H1 (cell line): Measurements from ENCODE around the gene KRTAP4-5. TPM values are rescaled to one million over a fixed set of nuclear protein-coding genes. Genes with fewer than 3 reads are reported as not detected.

Experiments used
- CTCF ChIA-PET: fragments of 300-600 bp; sonication (Branson Sonifier 250); formaldehyde crosslinking; loops from one replicate; lab custom pipeline; 2021; ENCODE audit not compliant: partially characterized antibody; lab: Charles Lee
- POLR2A ChIA-PET: fragments of 300-600 bp; sonication (Branson Sonifier 250); formaldehyde crosslinking; loops from one replicate; lab custom pipeline; 2021; ENCODE audit warnings: inconsistent platforms; ENCODE audit not compliant: partially characterized antibody; lab: Charles Lee
- DNase-seq, 2 experiments: peaks; one replicate each; pipeline versions ENCODE4 v3.0.0 to v3.0.0-alpha.2; 2010 to 2022; ENCODE audit warnings: low spot score in 2 of 2, low read depth in 1 of 2, mixed read lengths in 1 of 2
- FAIRE-seq: peaks from 2 replicates; lab custom pipeline; 2011; peaks lifted over from hg19 to GRCh38; lab: Jason Lieb, UNC
- H2AFZ ChIP-seq: 2 replicates; pipeline ENCODE4 v1.8.1; 2012; ENCODE audit warnings: low read length, inconsistent platforms
- H2AK5ac ChIP-seq: 2 replicates; pipeline ENCODE4 v1.6.1; 2013; ENCODE audit warnings: low read depth, low read length
- H2BK120ac ChIP-seq: replicated peaks from 2 replicates; pipeline ENCODE3; 2013; ENCODE audit warnings: low read depth, low read length, inconsistent platforms
- H2BK12ac ChIP-seq: 2 replicates; pipeline ENCODE4 v1.6.1; 2013; ENCODE audit warnings: low read depth, low read length
- H2BK15ac ChIP-seq: 2 replicates; pipeline ENCODE4 v1.6.1; 2013; ENCODE audit warnings: low read length
- H2BK20ac ChIP-seq: 2 replicates; pipeline ENCODE4 v1.6.1; 2013; ENCODE audit warnings: low read length
- H2BK5ac ChIP-seq: 2 replicates; pipeline ENCODE4 v1.6.1; 2013; ENCODE audit warnings: low read depth, low read length
- H3K14ac ChIP-seq: 2 replicates; pipeline ENCODE4 v1.6.1; 2013; ENCODE audit warnings: inconsistent platforms; ENCODE audit not compliant: insufficient read length
- H3K18ac ChIP-seq: 2 replicates; pipeline ENCODE4 v1.6.1; 2013; ENCODE audit warnings: low read length; ENCODE audit errors: extremely low read depth
- H3K23ac ChIP-seq: 2 replicates; pipeline ENCODE4 v1.6.1; 2013; ENCODE audit warnings: inconsistent platforms; ENCODE audit not compliant: insufficient read length
- H3K23me2 ChIP-seq: 2 replicates; pipeline ENCODE4 v1.6.1; 2013; ENCODE audit warnings: low read depth, low read length
- H3K27ac ChIP-seq: 2 replicates; pipeline ENCODE4 v1.6.1; 2011; ENCODE audit warnings: low read depth, low read length, inconsistent platforms
- H3K27me3 ChIP-seq, 4 experiments: replicated peaks in 1 of 4; 1 replicate in 1 of 4; 2 replicates in 3 of 4; pipeline versions ENCODE4 v1.6.1 to v1.8.1; 2011 to 2013; ENCODE audit warnings: low read length in 3 of 4, mild to moderate bottlenecking in 3 of 4, inconsistent platforms in 2 of 4, mixed read lengths in 2 of 4, moderate library complexity in 1 of 4; ENCODE audit not compliant: control insufficient read depth in 3 of 4, insufficient read depth in 3 of 4; ENCODE audit errors: extremely low read depth in 1 of 4
- H3K36me3 ChIP-seq, 4 experiments: 2 replicates each; pipeline versions ENCODE4 v1.6.1 to v1.8.1; 2011 to 2013; ENCODE audit warnings: mild to moderate bottlenecking in 4 of 4, low read length in 3 of 4, moderate library complexity in 2 of 4, control low read depth in 1 of 4, inconsistent platforms in 1 of 4; ENCODE audit not compliant: insufficient read depth in 4 of 4, control insufficient read depth in 2 of 4
- H3K4ac ChIP-seq: replicated peaks from 2 replicates; pipeline ENCODE3; 2013; ENCODE audit warnings: low read length, low read depth, mixed read lengths, inconsistent platforms; ENCODE audit not compliant: insufficient read length
- H3K4me1 ChIP-seq, 4 experiments: replicated peaks in 1 of 4; 1 replicate in 1 of 4; 2 replicates in 3 of 4; pipeline versions ENCODE4 v1.6.1 to v1.8.1; 2011 to 2013; ENCODE audit warnings: low read length in 3 of 4, inconsistent platforms in 2 of 4, mixed read lengths in 1 of 4; ENCODE audit not compliant: insufficient read depth in 4 of 4, control insufficient read depth in 3 of 4
- H3K4me2 ChIP-seq, 2 experiments: 2 replicates each; pipeline versions ENCODE4 v1.6.1 to v1.8.1; 2011 to 2013; ENCODE audit warnings: low read depth in 2 of 2, low read length in 2 of 2, control low read depth in 1 of 2, inconsistent platforms in 1 of 2, mild to moderate bottlenecking in 1 of 2; ENCODE audit not compliant: insufficient read depth in 1 of 2
- H3K4me3 ChIP-seq, 4 experiments: fragments of 200-600, 300-600 bp in 1 of 4; sonication (generic), shearing (Covaris generic), sonication (Bioruptor Twin) in 1 of 4; 2 replicates each; pipeline versions ENCODE4 v1.5.1 to v1.8.1; 2011 to 2016; ENCODE audit warnings: low read length in 4 of 4, low read depth in 3 of 4, control low read depth in 2 of 4, inconsistent platforms in 2 of 4, mild to moderate bottlenecking in 2 of 4, mixed read lengths in 1 of 4, moderate library complexity in 1 of 4; ENCODE audit not compliant: insufficient read depth in 2 of 4; ENCODE audit errors: extremely low read depth in 1 of 4
- H3K56ac ChIP-seq: replicated peaks from 2 replicates; pipeline ENCODE3; 2013; ENCODE audit warnings: low read depth, mild to moderate bottlenecking, mixed read lengths, low read length, inconsistent platforms; ENCODE audit not compliant: insufficient read length
- H3K79me1 ChIP-seq: 2 replicates; pipeline ENCODE4 v1.6.1; 2013; ENCODE audit warnings: low read depth, low read length, control low read depth
- H3K79me2 ChIP-seq, 2 experiments: 2 replicates each; pipeline versions ENCODE4 v1.6.1 to v1.8.1; 2012 to 2013; ENCODE audit warnings: low read length in 2 of 2, mild to moderate bottlenecking in 2 of 2, inconsistent platforms in 1 of 2; ENCODE audit not compliant: insufficient read depth in 2 of 2, control insufficient read depth in 1 of 2
- H3K9ac ChIP-seq, 4 experiments: replicated peaks in 1 of 4; 1 replicate in 1 of 4; 2 replicates in 3 of 4; pipeline versions ENCODE4 v1.6.1 to v1.8.1; 2011 to 2013; ENCODE audit warnings: low read depth in 3 of 4, low read length in 3 of 4, control low read depth in 2 of 4, mild to moderate bottlenecking in 2 of 4, moderate library complexity in 2 of 4, inconsistent platforms in 1 of 4; ENCODE audit errors: extremely low read depth in 1 of 4
- H3K9me3 ChIP-seq, 2 experiments: 2 replicates each; pipeline versions ENCODE4 v1.6.1 to v1.8.1; 2012 to 2013; ENCODE audit warnings: mild to moderate bottlenecking in 2 of 2, moderate library complexity in 2 of 2, control low read depth in 1 of 2, inconsistent platforms in 1 of 2, low read depth in 1 of 2, low read length in 1 of 2, mixed read lengths in 1 of 2; ENCODE audit not compliant: insufficient read depth in 2 of 2
- H4K20me1 ChIP-seq, 2 experiments: replicated peaks in 1 of 2; 2 replicates each; pipeline versions ENCODE3 to v1.8.1; 2011 to 2013; ENCODE audit warnings: inconsistent platforms in 2 of 2, low read length in 2 of 2, mild to moderate bottlenecking in 1 of 2; ENCODE audit not compliant: insufficient read depth in 2 of 2, control insufficient read depth in 1 of 2
- H4K5ac ChIP-seq: 2 replicates; pipeline ENCODE4 v1.6.1; 2013; ENCODE audit warnings: low read length, low read depth, mixed read lengths, inconsistent platforms; ENCODE audit not compliant: insufficient read length
- H4K8ac ChIP-seq: 2 replicates; pipeline ENCODE4 v1.8.0; 2013; ENCODE audit warnings: mild to moderate bottlenecking, moderate library complexity, low read length, inconsistent platforms; ENCODE audit not compliant: insufficient read depth; ENCODE audit errors: extremely low read depth
- H4K91ac ChIP-seq: replicated peaks from 2 replicates; pipeline ENCODE3; 2013; ENCODE audit warnings: low read length, mixed read lengths, inconsistent platforms; ENCODE audit not compliant: insufficient read length
- E2F6 ChIP-seq: IDR thresholded peaks from 2 replicates; pipeline ENCODE4 v1.6.1; 2012; ENCODE audit warnings: inconsistent platforms
- POU5F1 ChIP-seq: IDR thresholded peaks from 2 replicates; pipeline ENCODE4 v1.6.1; 2011; ENCODE audit warnings: low read depth, mild to moderate bottlenecking, low read length, moderate library complexity
- USF2 ChIP-seq: IDR thresholded peaks from 2 replicates; pipeline ENCODE4 v1.6.1; 2011; ENCODE audit warnings: low read length, improper control_type of control experiment
- YY1 ChIP-seq: IDR thresholded peaks from 2 replicates; pipeline ENCODE4 v1.6.1; 2011; ENCODE audit warnings: low read depth, mild to moderate bottlenecking, low read length
- WGBS, 2 experiments: shearing (Covaris generic) in 1 of 2; methylation state at CpG; one replicate each; pipeline versions ENCODE4 v1.1.6 to v1.1.7; 2013 to 2015; ENCODE audit warnings: low lambda C conversion rate in 2 of 2, mixed read lengths in 2 of 2, inconsistent platforms in 1 of 2, low coverage in 1 of 2, missing lambda C conversion rate in 1 of 2; ENCODE audit not compliant: insufficient replicate concordance in 2 of 2, insufficient coverage in 1 of 2, insufficient read length in 1 of 2; ENCODE audit errors: extremely low coverage in 1 of 2, missing lambda C conversion rate in 1 of 2; 5-methylcytosine and 5-hydroxymethylcytosine counted together
- polyA plus RNA-seq, 7 experiments: library from polyadenylated mRNA; depleted of rRNA in 3 of 7; stranded (reverse) in 5 of 7; unstranded in 2 of 7; fragments of >200 nt in 5 of 7; fragments of 200-250 nt in 2 of 7; gene quantifications; 1 replicate in 5 of 7; 2 replicates in 1 of 7; 4 replicates in 1 of 7; pipeline versions ENCODE4 v1.2.1 to v1.2.3, GENCODE V29; 2011 to 2013; ENCODE audit warnings: missing spikeins in 2 of 7, mixed read lengths in 2 of 7
- total RNA-seq: library from RNA; stranded (reverse); fragmentation: NEBNext Ultra II Directional; extraction: Animal tissue kit (Norgen Biotek cat#: 25700); gene quantifications from 2 replicates; pipeline ENCODE4 v1.2.1, GENCODE V29; 2021

KRTAP4-5 gene
- total and polyA plus RNA-seq, 2 of the 8 experiments (the other 6 are each of a cell fraction or from before 2014, with no cell fraction given) = not detected

GRCh38 chr17:41133880-41134735 lies 15.5 kb downstream of the KRTAP4-5 start:
- H3K79me1 ChIP-seq = no peaks in the 10 kb centered on the region
- TF ChIP-seq YY1 (no peak), POU5F1 (no peak), E2F6 (no peak), USF2 (no peak)
- H3K27ac ChIP-seq = no peak overlapping the region
- no peak overlapping the region for H3K18ac ChIP-seq
- no peaks in the 10 kb centered on the region for H3K23me2 ChIP-seq
- H2BK120ac ChIP-seq = no peak overlapping the region
- no peaks in the 10 kb centered on the region for H4K20me1 ChIP-seq
- H3K4me2 ChIP-seq = no peak overlapping the region
- H2BK5ac ChIP-seq = no peak overlapping the region
- H2AFZ ChIP-seq = no peak overlapping the region
- no peak overlapping the region for H2BK12ac ChIP-seq
- no peak overlapping the region for H3K4me3 ChIP-seq
- no peak overlapping the region for H4K91ac ChIP-seq
- H3K9ac ChIP-seq = no peak overlapping the region
- no peak overlapping the region for H3K4ac ChIP-seq
- ChIA-PET CTCF (interaction anchor here (0.6 kb wide), 3 partner anchors 24 to 235 kb away, joined by 3 read pairs; no protein-coding TSS in a partner anchor), POLR2A (no interaction called here)
- no peak overlapping the region for H3K14ac ChIP-seq
- no peaks in the 10 kb centered on the region for H3K4me1 ChIP-seq
- FAIRE-seq (peak; percentile 68), DNase-seq (no peak)
- H2AK5ac ChIP-seq = no peak overlapping the region
- 92% methylated on average over 2 of the region's 2 CpGs; no CpG with 5 or more reads in 1 of the 2 experiments for WGBS, 2 experiments
- no peak overlapping the region for H4K5ac ChIP-seq
- H3K23ac ChIP-seq = no peak overlapping the region
- H3K27me3 ChIP-seq = no peaks in the 10 kb centered on the region
- no peaks in the 10 kb centered on the region for H3K36me3 ChIP-seq
- no peak overlapping the region for H2BK20ac ChIP-seq
- no peaks in the 10 kb centered on the region for H3K9me3 ChIP-seq
- H3K79me2 ChIP-seq = no peaks in the 10 kb centered on the region
- no peak overlapping the region for H2BK15ac ChIP-seq
- no peak overlapping the region for H4K8ac ChIP-seq
- no peak overlapping the region for H3K56ac ChIP-seq
